ENCODE results near the gene GAS7. TPM values are rescaled to one million over a fixed set of nuclear protein-coding genes. Genes with fewer than 3 reads are reported as not detected.

The GAS7 gene
- total RNA-seq, 1 donor from 2014 or later = 50.6 TPM

DNA sequence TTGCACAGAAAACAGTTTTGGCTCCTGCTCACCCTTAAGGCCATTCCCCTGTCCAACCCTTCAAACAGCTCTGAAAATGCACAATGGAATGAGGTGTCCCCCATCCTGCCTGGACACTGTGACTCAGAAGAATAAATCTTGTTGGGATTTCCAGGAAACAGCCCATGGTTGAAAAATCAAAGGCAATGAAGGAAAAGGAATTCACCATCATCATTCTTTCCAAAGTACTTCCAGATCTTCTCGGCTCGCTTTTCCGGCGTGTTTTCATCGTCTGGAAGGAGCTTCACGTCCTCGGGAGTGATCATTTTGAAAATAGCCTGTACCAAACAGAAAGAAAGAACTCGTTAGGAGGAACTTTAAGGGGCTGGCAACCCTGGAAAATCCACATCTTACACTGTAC, 297.6 kb downstream of the GAS7 start:
- no peak overlapping the region for H3K27ac ChIP-seq
- no peaks in the 10 kb centered on the region for H3K36me3 ChIP-seq
- DNase-seq (no peak), ATAC-seq (no peak)
- H3K4me3 ChIP-seq = no peak overlapping the region
- intact Hi-C loops (cut with DNase I) = no loop called here
- no peaks in the 10 kb centered on the region for H3K9me3 ChIP-seq
- TF ChIP-seq, protein P1, sequence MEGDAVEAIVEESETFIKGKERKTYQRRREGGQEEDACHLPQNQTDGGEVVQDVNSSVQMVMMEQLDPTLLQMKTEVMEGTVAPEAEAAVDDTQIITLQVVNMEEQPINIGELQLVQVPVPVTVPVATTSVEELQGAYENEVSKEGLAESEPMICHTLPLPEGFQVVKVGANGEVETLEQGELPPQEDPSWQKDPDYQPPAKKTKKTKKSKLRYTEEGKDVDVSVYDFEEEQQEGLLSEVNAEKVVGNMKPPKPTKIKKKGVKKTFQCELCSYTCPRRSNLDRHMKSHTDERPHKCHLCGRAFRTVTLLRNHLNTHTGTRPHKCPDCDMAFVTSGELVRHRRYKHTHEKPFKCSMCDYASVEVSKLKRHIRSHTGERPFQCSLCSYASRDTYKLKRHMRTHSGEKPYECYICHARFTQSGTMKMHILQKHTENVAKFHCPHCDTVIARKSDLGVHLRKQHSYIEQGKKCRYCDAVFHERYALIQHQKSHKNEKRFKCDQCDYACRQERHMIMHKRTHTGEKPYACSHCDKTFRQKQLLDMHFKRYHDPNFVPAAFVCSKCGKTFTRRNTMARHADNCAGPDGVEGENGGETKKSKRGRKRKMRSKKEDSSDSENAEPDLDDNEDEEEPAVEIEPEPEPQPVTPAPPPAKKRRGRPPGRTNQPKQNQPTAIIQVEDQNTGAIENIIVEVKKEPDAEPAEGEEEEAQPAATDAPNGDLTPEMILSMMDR (IDR thresholded peaks at IDR 0.05) = no peak
- no peaks in the 10 kb centered on the region for H3K27me3 ChIP-seq
- no peaks in the 10 kb centered on the region for H3K4me1 ChIP-seq

DNA sequence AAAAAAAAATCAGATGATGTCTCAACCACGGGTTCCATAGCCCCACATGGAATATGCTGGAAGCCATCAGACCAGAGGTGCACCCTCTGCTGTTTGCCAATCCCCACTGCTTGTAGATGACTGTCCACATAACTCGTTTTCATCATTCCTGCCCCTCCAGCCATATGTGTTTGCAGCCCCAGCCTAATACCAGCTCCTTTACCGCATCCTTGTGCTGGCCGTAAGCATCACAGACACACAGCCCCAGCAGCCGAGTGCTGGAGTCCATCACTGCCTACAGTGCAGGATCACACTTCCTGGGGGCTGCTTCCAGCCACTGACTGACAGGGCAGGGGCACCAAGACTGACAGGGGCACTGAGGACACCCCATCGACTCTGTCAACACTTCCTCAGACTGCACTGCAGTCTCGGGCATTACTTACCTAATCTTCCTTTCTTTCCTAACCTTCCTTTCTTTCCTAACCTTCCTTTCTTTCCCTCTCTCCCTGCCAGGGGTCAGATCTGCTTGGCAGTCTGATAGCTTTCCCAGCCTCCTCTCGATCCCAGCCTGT, 298.3 kb downstream of the GAS7 start:
- TF ChIP-seq, protein P1 (IDR thresholded peaks at IDR 0.05) = no peak
- no peak overlapping the region for H3K4me3 ChIP-seq
- no peaks in the 10 kb centered on the region for H3K9me3 ChIP-seq
- intact Hi-C loops (cut with DNase I) = no loop called here
- no peak for ATAC-seq
- no peak overlapping the region for H3K27ac ChIP-seq
- H3K4me1 ChIP-seq = no peaks in the 10 kb centered on the region
- H3K27me3 ChIP-seq = no peaks in the 10 kb centered on the region
- no peak for DNase-seq
- no peaks in the 10 kb centered on the region for H3K36me3 ChIP-seq

DNA sequence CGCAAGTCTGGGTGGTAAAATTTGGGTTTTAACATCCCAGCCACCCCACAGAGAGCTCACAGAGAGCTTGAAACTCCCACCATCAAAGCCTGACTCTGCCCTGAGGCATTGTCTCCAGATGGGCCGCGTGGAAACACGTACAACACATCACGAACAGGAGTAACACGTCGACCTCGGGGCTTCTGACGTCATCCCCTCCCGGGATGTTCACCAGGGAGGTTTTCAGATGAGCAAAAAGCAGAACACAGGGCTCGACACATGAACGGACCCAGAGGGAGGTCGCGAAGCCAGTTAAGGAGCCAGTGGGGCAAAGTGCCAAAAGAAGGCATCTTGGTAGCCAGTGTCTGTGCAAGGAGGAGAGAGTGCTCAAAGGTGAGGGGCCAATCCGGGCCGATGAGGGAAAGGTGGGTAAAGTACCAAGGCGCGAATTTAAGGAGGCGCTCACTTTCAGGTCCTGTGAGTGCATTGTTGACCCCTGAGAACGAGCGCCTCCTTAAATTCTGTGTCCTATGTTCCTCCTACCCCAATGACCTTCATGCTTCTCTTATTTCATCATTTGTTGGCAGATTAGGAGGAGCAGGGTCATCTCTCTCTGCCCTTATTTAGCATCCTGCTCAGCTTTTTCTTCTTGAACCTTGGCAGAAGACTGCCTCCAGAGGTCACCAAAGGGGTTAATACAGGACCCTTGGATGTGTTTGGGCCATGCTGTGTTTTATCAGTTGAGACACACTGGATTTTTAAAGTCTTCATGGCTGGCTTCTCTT, 298.9 kb downstream of the GAS7 start:
- intact Hi-C loops (cut with DNase I) = no loop called here
- TF ChIP-seq, protein P1 (IDR thresholded peaks at IDR 0.05) = no peak
- no peaks in the 10 kb centered on the region for H3K36me3 ChIP-seq
- no peak for ATAC-seq
- H3K9me3 ChIP-seq = no peaks in the 10 kb centered on the region
- H3K4me3 ChIP-seq = no peak overlapping the region
- H3K4me1 ChIP-seq = no peaks in the 10 kb centered on the region
- H3K27me3 ChIP-seq = no peaks in the 10 kb centered on the region
- no peak for DNase-seq
- H3K27ac ChIP-seq = no peak overlapping the region

DNA sequence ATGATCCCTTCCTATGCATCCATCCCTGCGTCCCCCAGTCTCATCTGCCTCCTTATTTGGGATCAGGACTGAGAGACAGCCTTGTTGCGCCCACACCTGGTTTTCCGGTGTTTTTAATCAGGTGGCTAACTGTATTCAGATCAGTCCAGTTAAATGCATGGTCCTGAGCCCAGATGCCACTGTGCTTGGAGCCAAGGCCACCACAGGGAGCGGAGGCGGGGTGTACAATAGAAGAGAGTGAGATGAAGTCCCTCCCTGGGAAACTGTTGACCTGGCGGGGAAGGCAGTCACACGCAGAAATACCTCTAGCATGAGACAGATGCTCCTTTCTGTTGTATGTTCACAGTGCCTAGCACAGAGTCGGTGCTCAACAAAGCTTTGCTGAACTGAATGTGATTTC, 299.6 kb downstream of the GAS7 start:
- no peaks in the 10 kb centered on the region for H3K4me1 ChIP-seq
- H3K9me3 ChIP-seq = no peaks in the 10 kb centered on the region
- intact Hi-C loops (cut with DNase I) = no loop called here
- no peaks in the 10 kb centered on the region for H3K27me3 ChIP-seq
- H3K4me3 ChIP-seq = no peak overlapping the region
- ATAC-seq (no peak), DNase-seq (no peak)
- H3K36me3 ChIP-seq = no peaks in the 10 kb centered on the region
- no peak overlapping the region for H3K27ac ChIP-seq
- TF ChIP-seq, protein P1 (IDR thresholded peaks at IDR 0.05) = no peak

DNA sequence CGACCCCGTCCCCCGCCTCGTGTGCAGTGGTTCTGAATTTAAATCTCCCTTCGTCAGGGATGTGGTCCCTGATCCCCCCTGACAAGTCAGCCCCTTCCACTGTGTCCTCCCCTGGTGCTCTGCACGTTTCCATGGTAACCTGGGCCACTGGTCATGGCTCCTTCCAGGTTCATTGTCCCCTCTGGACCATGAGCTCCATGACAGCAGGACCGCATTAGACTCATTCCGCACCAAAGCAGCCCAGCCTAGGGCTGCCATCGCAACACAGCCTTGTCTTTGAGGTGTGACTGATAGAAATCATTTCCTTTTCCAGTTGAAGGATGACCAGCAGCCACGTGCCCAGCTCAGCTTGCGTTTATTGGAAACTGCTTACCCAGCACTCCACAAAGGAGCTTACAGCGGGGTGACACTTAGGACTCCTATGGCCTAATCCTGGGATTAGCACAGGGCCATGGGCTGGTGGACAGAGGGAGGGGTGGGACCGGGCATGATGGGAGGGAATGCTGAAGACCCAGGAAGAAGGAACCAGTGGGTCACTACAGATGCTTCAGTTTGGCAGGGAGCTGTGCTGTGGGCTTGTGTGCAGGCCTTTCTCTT, 300.9 kb downstream of the GAS7 start:
- TF ChIP-seq, protein P1 (IDR thresholded peaks at IDR 0.05) = no peak
- no peaks in the 10 kb centered on the region for H3K9me3 ChIP-seq
- intact Hi-C loops (cut with DNase I) = no loop called here
- H3K4me1 ChIP-seq = no peaks in the 10 kb centered on the region
- no peaks in the 10 kb centered on the region for H3K27me3 ChIP-seq
- ATAC-seq (no peak), DNase-seq (no peak)
- no peak overlapping the region for H3K4me3 ChIP-seq
- no peak overlapping the region for H3K27ac ChIP-seq
- H3K36me3 ChIP-seq = no peaks in the 10 kb centered on the region
